SK-N-SH treated with all-trans-retinoic acid at 6 μM for 48 hours (cell line): ENCODE results near the gene MED12.

Source experiments
- ATAC-seq: fragments of 200-7000 bp; cut with Tn5 transposase; 3 replicates; pipeline ENCODE4 v1.9.1; 2020; ENCODE audit warnings: mild to moderate bottlenecking, moderate library complexity
- ARNTL ChIP-seq: fragments of 450-650 bp; formaldehyde crosslinking; IDR thresholded peaks from 2 replicates; pipeline ENCODE4 v1.5.0; 2020; ENCODE audit warnings: low read depth, mild to moderate bottlenecking, moderate library complexity, borderline replicate concordance
- BACH2 ChIP-seq: fragments of 250-450 bp; sonication (Bioruptor Pico); IDR thresholded peaks from 2 replicates; pipeline ENCODE4 v1.9.0; 2021; ENCODE audit warnings: mild to moderate bottlenecking, borderline replicate concordance
- CREB5 ChIP-seq: fragments of 250-450 bp; sonication (Bioruptor Pico); IDR thresholded peaks from 2 replicates; pipeline ENCODE4 v1.5.1; 2020; ENCODE audit warnings: low read depth, mild to moderate bottlenecking, moderate library complexity
- CSDC2 ChIP-seq: fragments of 250-450 bp; sonication (Bioruptor Pico); IDR thresholded peaks from 2 replicates; pipeline ENCODE4 v1.5.0; 2020; ENCODE audit warnings: mild to moderate bottlenecking, moderate library complexity
- GLIS3 ChIP-seq: fragments of 250-450 bp; sonication (Bioruptor Pico); IDR thresholded peaks from 2 replicates; pipeline ENCODE4 v1.5.0; 2020; ENCODE audit warnings: mild to moderate bottlenecking, moderate library complexity
- ISL1 ChIP-seq: fragments of 250-450 bp; sonication (Bioruptor Pico); IDR thresholded peaks from 2 replicates; pipeline ENCODE4 v2.1.2; 2022; ENCODE audit warnings: mild to moderate bottlenecking, moderate library complexity
- OSR1 ChIP-seq: fragments of 250-450 bp; sonication (Bioruptor Pico); IDR thresholded peaks from 2 replicates; pipeline ENCODE4 v1.8.0; 2022; ENCODE audit warnings: moderate library complexity, mild to moderate bottlenecking, inconsistent platforms
- PATZ1 ChIP-seq: fragments of 250-450 bp; sonication (Bioruptor Pico); IDR thresholded peaks from 2 replicates; pipeline ENCODE4 v1.8.0; 2020; ENCODE audit warnings: mild to moderate bottlenecking, moderate library complexity, borderline replicate concordance
- POU6F1 ChIP-seq: fragments of 250-450 bp; sonication (Bioruptor Pico); IDR thresholded peaks from 2 replicates; pipeline ENCODE4 v1.8.0; 2021; ENCODE audit warnings: low read depth, mild to moderate bottlenecking, moderate library complexity, borderline replicate concordance
- PPARA ChIP-seq: fragments of 250-450 bp; sonication (Bioruptor Pico); IDR thresholded peaks from 2 replicates; pipeline ENCODE4 v1.5.0; 2020; ENCODE audit warnings: mild to moderate bottlenecking, borderline replicate concordance
- RARB ChIP-seq: fragments of 250-450 bp; sonication (Bioruptor Pico); IDR thresholded peaks from 2 replicates; pipeline ENCODE4 v1.8.0; 2021; ENCODE audit warnings: mild to moderate bottlenecking, moderate library complexity
- SNAI2 ChIP-seq: fragments of 250-450 bp; sonication (Bioruptor Pico); IDR thresholded peaks from 2 replicates; pipeline ENCODE4 v1.5.0; 2020; ENCODE audit warnings: mild to moderate bottlenecking, moderate library complexity
- TOX ChIP-seq: fragments of 250-450 bp; sonication (Bioruptor Pico); IDR thresholded peaks from 2 replicates; pipeline ENCODE4 v1.8.0; 2021; ENCODE audit warnings: mild to moderate bottlenecking, moderate library complexity, borderline replicate concordance
- ZC3H10 ChIP-seq: fragments of 250-450 bp; sonication (Bioruptor Pico); IDR thresholded peaks from 2 replicates; pipeline ENCODE4 v1.5.1; 2021; ENCODE audit warnings: mild to moderate bottlenecking, moderate library complexity
- ZFP3 ChIP-seq: fragments of 250-450 bp; sonication (Bioruptor Pico); IDR thresholded peaks from 2 replicates; pipeline ENCODE4 v1.5.0; 2020; ENCODE audit warnings: mild to moderate bottlenecking, moderate library complexity
- ZFP30 ChIP-seq: fragments of 450-650 bp; formaldehyde crosslinking; IDR thresholded peaks from 2 replicates; pipeline ENCODE4 v1.5.0; 2022; ENCODE audit warnings: mild to moderate bottlenecking, moderate library complexity
- ZNF565 ChIP-seq: fragments of 450-650 bp; formaldehyde crosslinking; conservative IDR thresholded peaks from 2 replicates; pipeline ENCODE4 v1.5.0; 2020; ENCODE audit warnings: low read depth, mild to moderate bottlenecking, moderate library complexity
- ZNF70 ChIP-seq: fragments of 450-650 bp; formaldehyde crosslinking; IDR thresholded peaks from 2 replicates; pipeline ENCODE4 v1.5.0; 2020; ENCODE audit warnings: mild to moderate bottlenecking, moderate library complexity
- ZNF8 ChIP-seq: fragments of 450-650 bp; formaldehyde crosslinking; IDR thresholded peaks from 2 replicates; pipeline ENCODE4 v1.5.0; 2020; ENCODE audit warnings: mild to moderate bottlenecking, moderate library complexity
- TF ChIP-seq, protein P1 (sequence below): fragments of 250-450 bp; sonication (Bioruptor Pico); IDR thresholded peaks from 2 replicates; pipeline ENCODE4 v1.5.0; 2020; ENCODE audit warnings: mild to moderate bottlenecking, moderate library complexity
- TF ChIP-seq, protein P2 (sequence below): fragments of 250-450 bp; sonication (Bioruptor Pico); IDR thresholded peaks from 2 replicates; pipeline ENCODE4 v1.5.1; 2021; ENCODE audit warnings: mild to moderate bottlenecking, moderate library complexity

Gene MED12

GRCh38 chrX:71091263-71091662 is 27.1 kb upstream of the MED12 start:
- no peak for TF ChIP-seq ISL1 (CRISPR knock-in tag)
- TF ChIP-seq POU6F1 (CRISPR knock-in tag): no peak
- TF ChIP-seq SNAI2: no peak
- TF ChIP-seq, protein P1, sequence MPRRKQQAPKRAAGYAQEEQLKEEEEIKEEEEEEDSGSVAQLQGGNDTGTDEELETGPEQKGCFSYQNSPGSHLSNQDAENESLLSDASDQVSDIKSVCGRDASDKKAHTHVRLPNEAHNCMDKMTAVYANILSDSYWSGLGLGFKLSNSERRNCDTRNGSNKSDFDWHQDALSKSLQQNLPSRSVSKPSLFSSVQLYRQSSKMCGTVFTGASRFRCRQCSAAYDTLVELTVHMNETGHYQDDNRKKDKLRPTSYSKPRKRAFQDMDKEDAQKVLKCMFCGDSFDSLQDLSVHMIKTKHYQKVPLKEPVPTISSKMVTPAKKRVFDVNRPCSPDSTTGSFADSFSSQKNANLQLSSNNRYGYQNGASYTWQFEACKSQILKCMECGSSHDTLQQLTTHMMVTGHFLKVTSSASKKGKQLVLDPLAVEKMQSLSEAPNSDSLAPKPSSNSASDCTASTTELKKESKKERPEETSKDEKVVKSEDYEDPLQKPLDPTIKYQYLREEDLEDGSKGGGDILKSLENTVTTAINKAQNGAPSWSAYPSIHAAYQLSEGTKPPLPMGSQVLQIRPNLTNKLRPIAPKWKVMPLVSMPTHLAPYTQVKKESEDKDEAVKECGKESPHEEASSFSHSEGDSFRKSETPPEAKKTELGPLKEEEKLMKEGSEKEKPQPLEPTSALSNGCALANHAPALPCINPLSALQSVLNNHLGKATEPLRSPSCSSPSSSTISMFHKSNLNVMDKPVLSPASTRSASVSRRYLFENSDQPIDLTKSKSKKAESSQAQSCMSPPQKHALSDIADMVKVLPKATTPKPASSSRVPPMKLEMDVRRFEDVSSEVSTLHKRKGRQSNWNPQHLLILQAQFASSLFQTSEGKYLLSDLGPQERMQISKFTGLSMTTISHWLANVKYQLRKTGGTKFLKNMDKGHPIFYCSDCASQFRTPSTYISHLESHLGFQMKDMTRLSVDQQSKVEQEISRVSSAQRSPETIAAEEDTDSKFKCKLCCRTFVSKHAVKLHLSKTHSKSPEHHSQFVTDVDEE (CRISPR knock-in tag): no peak
- no peak for TF ChIP-seq PPARA (CRISPR knock-in tag)
- no peak for TF ChIP-seq PATZ1
- TF ChIP-seq, protein P2, sequence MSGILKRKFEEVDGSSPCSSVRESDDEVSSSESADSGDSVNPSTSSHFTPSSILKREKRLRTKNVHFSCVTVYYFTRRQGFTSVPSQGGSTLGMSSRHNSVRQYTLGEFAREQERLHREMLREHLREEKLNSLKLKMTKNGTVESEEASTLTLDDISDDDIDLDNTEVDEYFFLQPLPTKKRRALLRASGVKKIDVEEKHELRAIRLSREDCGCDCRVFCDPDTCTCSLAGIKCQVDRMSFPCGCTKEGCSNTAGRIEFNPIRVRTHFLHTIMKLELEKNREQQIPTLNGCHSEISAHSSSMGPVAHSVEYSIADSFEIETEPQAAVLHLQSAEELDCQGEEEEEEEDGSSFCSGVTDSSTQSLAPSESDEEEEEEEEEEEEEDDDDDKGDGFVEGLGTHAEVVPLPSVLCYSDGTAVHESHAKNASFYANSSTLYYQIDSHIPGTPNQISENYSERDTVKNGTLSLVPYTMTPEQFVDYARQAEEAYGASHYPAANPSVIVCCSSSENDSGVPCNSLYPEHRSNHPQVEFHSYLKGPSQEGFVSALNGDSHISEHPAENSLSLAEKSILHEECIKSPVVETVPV (CRISPR knock-in tag): no peak
- TF ChIP-seq ZNF8 (CRISPR knock-in tag): no peak
- no peak for TF ChIP-seq ZFP3 (CRISPR knock-in tag)
- TF ChIP-seq RARB (CRISPR knock-in tag): no peak
- no peak for TF ChIP-seq ZNF565 (CRISPR knock-in tag)
- no peak for TF ChIP-seq CSDC2
- no peak for TF ChIP-seq OSR1 (CRISPR knock-in tag)
- no peak for TF ChIP-seq ARNTL (CRISPR knock-in tag)
- TF ChIP-seq GLIS3: no peak
- no peak for ATAC-seq

- TF ChIP-seq TOX (CRISPR knock-in tag) (no peak), ISL1 (CRISPR knock-in tag) (no peak), RARB (CRISPR knock-in tag) (no peak), CREB5 (CRISPR knock-in tag) (no peak), BACH2 (CRISPR knock-in tag) (no peak), GLIS3 (no peak), ZNF8 (CRISPR knock-in tag) (no peak), PATZ1 (no peak), ZC3H10 (CRISPR knock-in tag) (no peak), ZNF70 (CRISPR knock-in tag) (no peak), ZFP30 (CRISPR knock-in tag) (no peak), PPARA (CRISPR knock-in tag) (no peak), ARNTL (CRISPR knock-in tag) (no peak), POU6F1 (CRISPR knock-in tag) (no peak), OSR1 (CRISPR knock-in tag) (no peak), SNAI2 (no peak)
- TF ChIP-seq, protein P1 (CRISPR knock-in tag): no peak
- TF ChIP-seq, protein P2 (CRISPR knock-in tag): no peak
- TF ChIP-seq, all 23 proteins: peak for 0
Measured at GRCh38 chrX:71095033-71095432, 23.4 kb upstream of the MED12 start.

More at GRCh38 chrX:71095033-71095432, 23.4 kb upstream of the MED12 start:
- no peak for ATAC-seq
